ENCODE results near the gene KLF13.

DNA sequence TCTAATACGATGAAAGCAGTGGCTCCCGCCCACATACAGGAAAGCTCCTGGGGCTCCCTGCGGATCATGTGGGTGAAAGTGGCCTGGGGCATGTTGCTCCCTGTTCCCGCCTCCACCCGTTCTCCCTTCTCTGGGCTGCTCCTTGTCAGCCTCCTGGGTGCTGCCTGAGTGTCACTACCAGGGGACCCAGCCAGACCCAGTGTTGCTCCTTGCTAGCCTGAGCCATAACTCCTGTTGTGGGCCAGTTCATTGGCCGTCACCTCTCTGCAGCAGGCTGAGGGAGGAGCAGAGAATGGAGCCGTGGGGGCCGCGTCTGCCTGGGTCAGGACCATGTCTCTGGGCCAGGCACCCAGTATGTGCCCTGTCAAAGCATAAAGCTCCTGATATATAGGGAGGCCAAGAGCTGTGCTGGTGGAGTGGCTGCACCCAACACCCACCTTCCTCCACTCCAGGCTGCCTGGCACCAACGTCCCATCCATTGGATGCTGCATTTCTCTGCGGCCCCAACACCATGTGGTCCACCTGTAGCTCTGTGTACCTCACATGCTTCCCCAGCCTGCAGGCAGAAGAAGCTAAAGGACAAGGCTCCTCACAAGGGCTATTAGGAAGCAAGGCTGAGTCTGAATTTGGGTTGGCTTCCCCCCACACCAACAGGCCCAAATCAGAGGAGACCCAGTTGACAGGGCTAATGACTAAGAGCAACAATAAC is 40.5 kb downstream of the KLF13 start:
- TF ChIP-seq CTCF (IDR thresholded peaks at IDR 0.05) (no peak), SIN3A (IDR thresholded peaks at IDR 0.05; ENCODE audit: borderline replicate concordance, insufficient read depth, low read depth, low read length) (no peak)
- TF ChIP-seq, protein P1, sequence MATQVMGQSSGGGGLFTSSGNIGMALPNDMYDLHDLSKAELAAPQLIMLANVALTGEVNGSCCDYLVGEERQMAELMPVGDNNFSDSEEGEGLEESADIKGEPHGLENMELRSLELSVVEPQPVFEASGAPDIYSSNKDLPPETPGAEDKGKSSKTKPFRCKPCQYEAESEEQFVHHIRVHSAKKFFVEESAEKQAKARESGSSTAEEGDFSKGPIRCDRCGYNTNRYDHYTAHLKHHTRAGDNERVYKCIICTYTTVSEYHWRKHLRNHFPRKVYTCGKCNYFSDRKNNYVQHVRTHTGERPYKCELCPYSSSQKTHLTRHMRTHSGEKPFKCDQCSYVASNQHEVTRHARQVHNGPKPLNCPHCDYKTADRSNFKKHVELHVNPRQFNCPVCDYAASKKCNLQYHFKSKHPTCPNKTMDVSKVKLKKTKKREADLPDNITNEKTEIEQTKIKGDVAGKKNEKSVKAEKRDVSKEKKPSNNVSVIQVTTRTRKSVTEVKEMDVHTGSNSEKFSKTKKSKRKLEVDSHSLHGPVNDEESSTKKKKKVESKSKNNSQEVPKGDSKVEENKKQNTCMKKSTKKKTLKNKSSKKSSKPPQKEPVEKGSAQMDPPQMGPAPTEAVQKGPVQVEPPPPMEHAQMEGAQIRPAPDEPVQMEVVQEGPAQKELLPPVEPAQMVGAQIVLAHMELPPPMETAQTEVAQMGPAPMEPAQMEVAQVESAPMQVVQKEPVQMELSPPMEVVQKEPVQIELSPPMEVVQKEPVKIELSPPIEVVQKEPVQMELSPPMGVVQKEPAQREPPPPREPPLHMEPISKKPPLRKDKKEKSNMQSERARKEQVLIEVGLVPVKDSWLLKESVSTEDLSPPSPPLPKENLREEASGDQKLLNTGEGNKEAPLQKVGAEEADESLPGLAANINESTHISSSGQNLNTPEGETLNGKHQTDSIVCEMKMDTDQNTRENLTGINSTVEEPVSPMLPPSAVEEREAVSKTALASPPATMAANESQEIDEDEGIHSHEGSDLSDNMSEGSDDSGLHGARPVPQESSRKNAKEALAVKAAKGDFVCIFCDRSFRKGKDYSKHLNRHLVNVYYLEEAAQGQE (IDR thresholded peaks at IDR 0.05; ENCODE audit: insufficient read depth in 1 of 2, low read depth in 2 of 2, low read length in 1 of 2), result no peak
